Neural cell (in vitro differentiated cells): Measurements from ENCODE around the gene PDE6H. TPM values are rescaled to one million over a fixed set of nuclear protein-coding genes. Genes with fewer than 3 reads are reported as not detected.

Source experiments
- H2AFZ ChIP-seq: fragments of 200-600, 300-800 bp; sonication (generic), shearing (Covaris generic); 2 replicates; pipeline ENCODE4 v1.6.0; 2014; ENCODE audit warnings: low read depth, mild to moderate bottlenecking, antibody characterized with exemption, low read length, moderate library complexity
- H3F3A ChIP-seq: fragments of 200-600 bp; shearing (Covaris generic); 2 replicates; pipeline ENCODE4 v1.6.1; 2016; ENCODE audit warnings: mild to moderate bottlenecking, moderate library complexity, mixed read lengths, antibody characterized with exemption, low read length; ENCODE audit not compliant: insufficient read depth, poor library complexity, severe bottlenecking
- H3K27ac ChIP-seq: fragments of 200-600, 300-800 bp; sonication (generic), shearing (Covaris generic); 2 replicates; pipeline ENCODE4 v1.5.1; 2014; ENCODE audit warnings: mild to moderate bottlenecking, low read length, moderate library complexity
- H3K27me3 ChIP-seq: fragments of 300-800, 200-600 bp; sonication (generic), shearing (Covaris generic); 2 replicates; pipeline ENCODE4 v1.6.0; 2014; ENCODE audit warnings: mild to moderate bottlenecking, low read depth, low read length, moderate library complexity; ENCODE audit not compliant: insufficient read depth
- H3K36me3 ChIP-seq: fragments of 300-800, 200-600 bp; sonication (generic), shearing (Covaris generic); 2 replicates; pipeline ENCODE4 v1.5.1; 2014; ENCODE audit warnings: mild to moderate bottlenecking, antibody characterized with exemption, low read length, moderate library complexity; ENCODE audit not compliant: insufficient read depth
- H3K4me2 ChIP-seq: fragments of 300-800, 200-600 bp; sonication (generic), shearing (Covaris generic); 2 replicates; pipeline ENCODE4 v1.6.0; 2014; ENCODE audit warnings: mild to moderate bottlenecking, low read length
- H3K4me3 ChIP-seq: fragments of 300-800, 200-600 bp; sonication (generic), shearing (Covaris generic); 2 replicates; pipeline ENCODE4 v1.5.1; 2014; ENCODE audit warnings: mild to moderate bottlenecking, low read length, moderate library complexity
- H3K79me2 ChIP-seq: fragments of 200-600 bp; shearing (Covaris generic); replicated peaks from 2 replicates; pipeline ENCODE4 v1.6.0; 2014; ENCODE audit warnings: mild to moderate bottlenecking, low read length, moderate library complexity; ENCODE audit not compliant: insufficient read depth
- H3K9ac ChIP-seq: fragments of 300-800, 200-600 bp; sonication (generic), shearing (Covaris generic); 2 replicates; pipeline ENCODE4 v1.6.1; 2016; ENCODE audit warnings: mild to moderate bottlenecking, low read length, mixed read lengths
- H3K9me2 ChIP-seq: fragments of 200-600 bp; shearing (Covaris generic); 2 replicates; pipeline ENCODE4 v1.6.1; 2016; ENCODE audit warnings: mild to moderate bottlenecking, low read length, mixed read lengths; ENCODE audit not compliant: insufficient read depth
- H3K9me3 ChIP-seq: fragments of 200-600, 300-800 bp; sonication (generic), shearing (Covaris generic); 2 replicates; pipeline ENCODE4 v1.6.1; 2016; ENCODE audit warnings: mild to moderate bottlenecking, mixed run types, low read length, moderate library complexity, mixed read lengths
- H4K20me1 ChIP-seq: fragments of 200-600 bp; shearing (Covaris generic); 2 replicates; pipeline ENCODE4 v1.6.1; 2016; ENCODE audit warnings: mild to moderate bottlenecking, mixed run types; ENCODE audit not compliant: insufficient read depth
- EZH2 ChIP-seq: fragments of 200-600, 300-800 bp; shearing (Covaris generic), sonication (generic); IDR thresholded peaks from 2 replicates; pipeline ENCODE4 v1.6.1; 2014; ENCODE audit warnings: antibody characterized with exemption, low read length, borderline replicate concordance, mild to moderate bottlenecking; ENCODE audit not compliant: insufficient read depth, poor library complexity, severe bottlenecking
- MXI1 ChIP-seq: fragments of 450-650 bp; conservative IDR thresholded peaks from 2 replicates; pipeline ENCODE4 v1.6.1; 2014; ENCODE audit warnings: antibody characterized with exemption, mild to moderate bottlenecking; ENCODE audit not compliant: poor library complexity, severe bottlenecking
- POLR2AphosphoS5 ChIP-seq: IDR thresholded peaks from 2 replicates; pipeline ENCODE4 v1.6.1; 2012
- REST ChIP-seq: IDR thresholded peaks from 2 replicates; pipeline ENCODE4 v1.6.1; 2012; ENCODE audit warnings: borderline replicate concordance
- SMC3 ChIP-seq: fragments of 450-650 bp; conservative IDR thresholded peaks from 2 replicates; pipeline ENCODE4 v1.6.1; 2014; ENCODE audit warnings: antibody characterized with exemption, mild to moderate bottlenecking, moderate library complexity; ENCODE audit not compliant: poor library complexity
- TAF1 ChIP-seq: IDR thresholded peaks from 2 replicates; pipeline ENCODE4 v1.6.1; 2012; ENCODE audit warnings: low read depth
- polyA plus RNA-seq: library from polyadenylated mRNA; depleted of rRNA; stranded (reverse); fragments of >200 nt; gene quantifications from 2 replicates; pipeline ENCODE4 v1.2.3, GENCODE V29; 2014
- TF ChIP-seq, protein P1 (sequence below): fragments of 450-650 bp; IDR thresholded peaks from 2 replicates; pipeline ENCODE4 v1.5.1; 2014; ENCODE audit warnings: antibody characterized with exemption, mild to moderate bottlenecking, moderate library complexity; ENCODE audit not compliant: poor library complexity, severe bottlenecking

Gene PDE6H
- polyA plus RNA-seq, 1 donor from 2014 or later, result not detected

DNA sequence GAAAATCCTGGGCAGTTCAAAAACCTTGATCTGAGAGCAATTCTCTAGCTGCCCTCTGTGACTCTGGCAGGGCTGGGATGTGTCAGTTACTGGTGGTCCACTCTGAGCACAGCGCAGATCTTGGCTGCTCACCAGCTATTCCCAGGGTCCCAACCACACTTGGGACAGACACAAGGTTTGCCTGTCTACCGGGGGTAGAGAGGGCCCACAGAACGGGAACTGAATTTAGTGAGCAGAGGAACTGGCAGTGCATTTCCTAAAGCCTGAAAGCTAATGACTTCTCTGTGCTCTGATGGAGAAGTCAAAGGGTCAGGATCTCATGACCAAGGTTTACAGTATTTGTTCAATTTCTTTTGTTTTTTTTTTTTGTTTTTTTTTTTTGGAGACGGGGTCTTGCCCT, 2.6 kb downstream of the PDE6H start:
- no peaks in the 10 kb centered on the region for H3K79me2 ChIP-seq
- no peaks in the 10 kb centered on the region for H3K27me3 ChIP-seq
- H3K27ac ChIP-seq, result no peak overlapping the region
- no peak overlapping the region for H3K9ac ChIP-seq
- no peaks in the 10 kb centered on the region for H3K9me2 ChIP-seq
- H3K4me3 ChIP-seq, result no peak overlapping the region
- TF ChIP-seq TAF1 (no peak), POLR2AphosphoS5 (no peak), MXI1 (no peak), EZH2 (no peak), REST (no peak), SMC3 (no peak)
- TF ChIP-seq, protein P1, sequence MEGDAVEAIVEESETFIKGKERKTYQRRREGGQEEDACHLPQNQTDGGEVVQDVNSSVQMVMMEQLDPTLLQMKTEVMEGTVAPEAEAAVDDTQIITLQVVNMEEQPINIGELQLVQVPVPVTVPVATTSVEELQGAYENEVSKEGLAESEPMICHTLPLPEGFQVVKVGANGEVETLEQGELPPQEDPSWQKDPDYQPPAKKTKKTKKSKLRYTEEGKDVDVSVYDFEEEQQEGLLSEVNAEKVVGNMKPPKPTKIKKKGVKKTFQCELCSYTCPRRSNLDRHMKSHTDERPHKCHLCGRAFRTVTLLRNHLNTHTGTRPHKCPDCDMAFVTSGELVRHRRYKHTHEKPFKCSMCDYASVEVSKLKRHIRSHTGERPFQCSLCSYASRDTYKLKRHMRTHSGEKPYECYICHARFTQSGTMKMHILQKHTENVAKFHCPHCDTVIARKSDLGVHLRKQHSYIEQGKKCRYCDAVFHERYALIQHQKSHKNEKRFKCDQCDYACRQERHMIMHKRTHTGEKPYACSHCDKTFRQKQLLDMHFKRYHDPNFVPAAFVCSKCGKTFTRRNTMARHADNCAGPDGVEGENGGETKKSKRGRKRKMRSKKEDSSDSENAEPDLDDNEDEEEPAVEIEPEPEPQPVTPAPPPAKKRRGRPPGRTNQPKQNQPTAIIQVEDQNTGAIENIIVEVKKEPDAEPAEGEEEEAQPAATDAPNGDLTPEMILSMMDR, result no peak
- H3K9me3 ChIP-seq, result no peaks in the 10 kb centered on the region
- no peaks in the 10 kb centered on the region for H4K20me1 ChIP-seq
- no peaks in the 10 kb centered on the region for H3K36me3 ChIP-seq
- H3K4me2 ChIP-seq, result no peak overlapping the region
- no peaks in the 10 kb centered on the region for H3F3A ChIP-seq
- H2AFZ ChIP-seq, result no peak overlapping the region

DNA sequence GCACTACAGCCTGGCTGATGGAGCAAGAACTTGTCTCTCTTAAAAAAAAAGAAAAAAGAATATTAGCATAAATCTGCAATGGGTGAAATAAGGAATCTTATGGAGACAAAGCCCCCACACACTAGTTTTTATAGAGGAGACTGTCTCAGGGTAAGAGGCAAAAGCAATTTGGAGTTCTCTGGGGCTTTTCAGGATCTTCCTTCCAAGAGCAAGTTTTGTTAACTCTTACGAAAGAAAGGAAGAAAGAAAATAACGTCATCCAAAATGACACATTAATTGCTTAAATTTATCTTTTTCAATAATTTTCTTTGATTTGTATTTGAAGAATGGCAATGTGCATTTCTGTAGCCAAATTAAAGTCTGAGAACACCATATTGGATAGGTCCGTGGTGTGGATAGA, 3.8 kb downstream of the PDE6H start:
- Histone ChIP-seq H3K27me3 (no peaks in the 10 kb centered on the region), H4K20me1 (no peaks in the 10 kb centered on the region), H3K4me2 (no peak overlapping the region), H3K9me2 (no peaks in the 10 kb centered on the region), H3K79me2 (no peaks in the 10 kb centered on the region), H2AFZ (no peak overlapping the region), H3K27ac (no peak overlapping the region), H3K36me3 (no peaks in the 10 kb centered on the region), H3K4me3 (no peak overlapping the region), H3F3A (no peaks in the 10 kb centered on the region), H3K9me3 (no peaks in the 10 kb centered on the region), H3K9ac (no peak overlapping the region)
- TF ChIP-seq SMC3, result no peak
- no peak for TF ChIP-seq POLR2AphosphoS5
- TF ChIP-seq EZH2, result no peak
- TF ChIP-seq TAF1, result no peak
- TF ChIP-seq MXI1, result no peak
- TF ChIP-seq, protein P1, result no peak
